AG09319 (cell line): ENCODE data around the gene FOLR3.

Experiments used
- DNase-seq: peaks from one replicate; pipeline ENCODE4 v3.0.0-alpha.2; 2010; ENCODE audit warnings: low read depth; ENCODE audit errors: extremely low read depth
- CTCF ChIP-seq: IDR thresholded peaks from 2 replicates; pipeline ENCODE4 v1.5.1; 2011; ENCODE audit warnings: low read depth, mild to moderate bottlenecking, inconsistent platforms, low read length, moderate library complexity

Gene FOLR3

GRCh38 chr11:72125956-72126355, 9.6 kb upstream of the FOLR3 start:
- TF ChIP-seq CTCF, result no peak
- no peak for DNase-seq

- DNase-seq, result no peak
- TF ChIP-seq CTCF, result no peak
Observed at GRCh38 chr11:72127923-72128322, 7.6 kb upstream of the FOLR3 start.

GRCh38 chr11:72129381-72129780, 6.1 kb upstream of the FOLR3 start:
- no peak for DNase-seq

GRCh38 chr11:72132646-72133045, 2.9 kb upstream of the FOLR3 start:
- no peak for DNase-seq
- no peak for TF ChIP-seq CTCF

More at GRCh38 chr11:72129381-72129780, 6.1 kb upstream of the FOLR3 start:
- no peak for TF ChIP-seq CTCF

GRCh38 chr11:72135891-72136683, 562 bp downstream of the FOLR3 start:
- no peak for DNase-seq
- no peak for TF ChIP-seq CTCF

- TF ChIP-seq CTCF, result no peak
- no peak for DNase-seq
Observed at GRCh38 chr11:72136684-72137262, 1.2 kb downstream of the FOLR3 start.

GRCh38 chr11:72138821-72139390, 3.4 kb downstream of the FOLR3 start:
- TF ChIP-seq CTCF, result no peak
- DNase-seq, result no peak
